ENCODE data around the gene TMC6.
A peak's percentile ranks its signal among the peaks of the same experiment; 100 is the strongest.

Gene TMC6

DNA sequence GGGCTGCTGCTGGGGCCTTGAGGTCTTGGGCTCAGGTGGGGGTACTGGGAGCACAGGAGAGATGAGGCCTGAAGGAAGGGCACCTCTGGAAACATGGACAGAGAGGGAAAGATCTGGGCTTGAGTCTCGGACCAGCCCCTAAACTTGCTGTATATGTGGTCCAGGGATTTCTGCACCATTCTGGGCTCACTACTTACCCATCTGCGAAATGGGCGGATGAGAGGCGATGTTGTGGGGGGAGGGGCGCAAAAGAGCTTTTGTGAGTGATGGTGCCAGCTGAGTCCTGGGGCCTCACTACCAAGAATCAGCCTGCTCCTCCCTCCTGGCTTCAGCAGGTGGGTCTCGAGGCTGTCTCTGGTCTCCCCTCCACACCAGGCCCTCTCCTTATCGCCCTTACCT is 17.9 kb upstream of the TMC6 start:
- Histone ChIP-seq H2BK5ac (ENCODE audit: low read depth, low read length, poor library complexity, severe bottlenecking) (no peak overlapping the region), H3K79me1 (replicated peaks; ENCODE audit: low read length, poor library complexity, severe bottlenecking) (no peaks in the 10 kb centered on the region), H2AFZ (ENCODE audit: low read depth, low read length) (no peak overlapping the region), H3K18ac (ENCODE audit: low read depth in 1 of 2, low read length in 2 of 2) (peak overlapping the region in 1 of 2 experiments; percentile 18), H2BK12ac (ENCODE audit: low read length in 2 of 2) (peak overlapping the region in 1 of 2 experiments; percentile 15), H3K4me1 (ENCODE audit: control insufficient read depth, insufficient read depth, low read depth, low read length) (peaks cover 40% of the 10 kb centered on the region), H2BK120ac (ENCODE audit: low read depth, low read length) (no peak overlapping the region), H3K36me3 (ENCODE audit: control insufficient read depth in 1 of 2, insufficient read depth in 2 of 2, low read depth in 1 of 2, low read length in 2 of 2) (no peaks in the 10 kb centered on the region), H3K4me2 (ENCODE audit: low read length, poor library complexity, severe bottlenecking) (no peak overlapping the region), H2AK5ac (ENCODE audit: low read length, severe bottlenecking) (no peak overlapping the region), H3K4ac (ENCODE audit: low read depth in 1 of 2, low read length in 2 of 2) (no peak overlapping the region), H3K9ac (ENCODE audit: low read length) (no peak overlapping the region), H3K9me3 (ENCODE audit: control insufficient read depth, low read length) (no peaks in the 10 kb centered on the region), H3K4me3 (ENCODE audit: insufficient read depth in 1 of 2, low read depth in 1 of 2, low read length in 2 of 2) (no peak overlapping the region), H2BK15ac (ENCODE audit: low read depth, poor library complexity, severe bottlenecking) (peak overlapping the region; percentile 26), H3K14ac (ENCODE audit: low read length in 2 of 2) (no peak overlapping the region), H3K27me3 (ENCODE audit: control insufficient read depth in 1 of 2, insufficient read depth in 1 of 2, low read length in 2 of 2) (peaks cover 0 to 16% of the 10 kb centered on the region in 2 experiments), H3K27ac (ENCODE audit: low read length, poor library complexity, severe bottlenecking) (no peak overlapping the region), H4K8ac (ENCODE audit: low read length) (peak overlapping the region; percentile 40), H4K91ac (ENCODE audit: low read length) (peak overlapping the region; percentile 54), H3K23ac (ENCODE audit: low read length in 2 of 2) (no peak overlapping the region)
- no peak for DNase-seq
- WGBS: 93% methylated on average over 6 of the region's 7 CpGs

DNA sequence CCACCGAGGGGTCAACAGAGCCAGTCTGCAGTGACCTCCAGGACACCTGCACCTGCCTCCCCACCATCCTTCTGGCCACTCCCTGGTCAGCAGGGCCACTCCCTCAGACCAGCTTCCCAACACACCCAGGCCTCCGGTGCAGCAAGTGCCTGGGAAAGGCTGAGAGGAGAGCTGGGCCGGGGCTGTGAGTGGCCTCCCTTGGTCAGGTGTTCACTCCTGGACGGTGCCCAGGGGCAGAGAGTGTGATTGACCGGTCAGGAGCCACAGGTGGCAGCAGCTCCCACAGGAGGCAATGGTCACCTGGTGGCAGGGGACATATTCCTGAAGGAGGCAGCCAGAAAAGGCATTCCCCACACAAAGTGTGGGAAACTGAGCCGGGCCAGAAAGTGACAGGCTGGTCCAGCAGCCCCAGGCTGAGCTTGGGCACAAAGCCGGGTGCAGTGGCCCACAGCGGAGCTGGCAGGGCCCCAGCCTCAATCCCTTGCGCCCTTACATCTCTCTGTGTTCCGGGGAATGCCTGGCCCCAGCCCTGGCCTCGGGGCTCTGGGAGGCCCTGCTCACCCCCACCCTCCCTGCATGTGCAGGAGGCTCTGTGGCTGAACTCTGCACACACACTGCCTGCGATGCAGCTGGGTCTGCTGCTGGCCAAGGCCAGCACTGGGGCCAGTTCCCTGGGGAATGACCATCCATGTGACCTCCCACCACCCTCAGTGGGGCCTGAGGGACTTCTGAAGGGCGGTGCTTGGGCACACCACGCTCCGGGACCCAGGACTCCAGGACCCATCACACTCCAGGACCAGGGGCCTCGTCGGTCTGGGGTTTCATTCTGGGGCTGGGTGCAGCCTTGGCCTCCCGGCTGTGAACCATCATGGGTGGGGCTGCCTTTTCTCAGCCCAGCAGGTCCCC is 16.4 kb upstream of the TMC6 start:
- H2BK15ac ChIP-seq (ENCODE audit: low read depth, poor library complexity, severe bottlenecking): no peak overlapping the region
- 85% methylated on average over 18 of the region's 18 CpGs for WGBS
- DNase-seq: no peak

DNA sequence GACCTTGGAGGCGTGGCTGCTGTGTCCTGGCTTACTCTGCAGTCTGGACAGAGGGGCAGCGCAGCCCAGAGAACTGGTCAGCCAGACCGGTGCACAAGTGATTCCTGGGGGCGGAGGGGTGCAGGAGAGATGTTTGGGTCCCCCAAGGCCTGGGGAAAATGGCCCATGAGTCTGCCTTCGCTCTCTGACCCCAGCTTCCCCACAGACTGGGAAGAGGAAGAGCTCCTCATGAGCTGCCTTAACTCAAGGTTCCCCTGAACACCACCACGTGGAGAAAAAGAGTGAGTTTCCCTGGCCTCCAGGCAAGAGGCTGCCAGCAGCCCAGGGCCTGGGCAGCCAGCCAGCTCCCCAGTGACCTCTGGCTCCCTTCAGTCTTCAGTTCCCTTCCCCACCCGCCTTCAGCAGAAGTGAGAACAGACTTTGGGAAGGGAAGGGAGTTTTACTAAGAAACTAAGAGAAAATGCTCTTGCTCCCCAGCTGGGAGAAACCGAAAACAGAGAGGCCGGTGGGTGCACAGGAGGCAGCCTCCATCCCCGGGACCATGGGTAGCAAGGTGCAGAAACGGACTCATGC is 15.7 kb upstream of the TMC6 start:
- Histone ChIP-seq H3K4me3 (ENCODE audit: insufficient read depth in 1 of 2, low read depth in 1 of 2, low read length in 2 of 2) (no peak overlapping the region), H3K9ac (ENCODE audit: low read length) (no peak overlapping the region), H3K27me3 (ENCODE audit: control insufficient read depth in 1 of 2, insufficient read depth in 1 of 2, low read length in 2 of 2) (peaks cover 0 to 16% of the 10 kb centered on the region in 2 experiments), H3K4me2 (ENCODE audit: low read length, poor library complexity, severe bottlenecking) (no peak overlapping the region), H2AFZ (ENCODE audit: low read depth, low read length) (no peak overlapping the region), H3K27ac (ENCODE audit: low read length, poor library complexity, severe bottlenecking) (no peak overlapping the region), H4K91ac (ENCODE audit: low read length) (peak overlapping the region; percentile 47), H4K8ac (ENCODE audit: low read length) (no peak overlapping the region), H2BK5ac (ENCODE audit: low read depth, low read length, poor library complexity, severe bottlenecking) (no peak overlapping the region), H3K18ac (ENCODE audit: low read depth in 1 of 2, low read length in 2 of 2) (peak overlapping the region; percentile 28 to 91), H2BK120ac (ENCODE audit: low read depth, low read length) (no peak overlapping the region), H2BK12ac (ENCODE audit: low read length in 2 of 2) (peak overlapping the region; percentile 93 to 96), H2AK5ac (ENCODE audit: low read length, severe bottlenecking) (no peak overlapping the region), H3K9me3 (ENCODE audit: control insufficient read depth, low read length) (no peaks in the 10 kb centered on the region), H3K23ac (ENCODE audit: low read length in 2 of 2) (no peak overlapping the region), H3K14ac (ENCODE audit: low read length in 2 of 2) (peak overlapping the region in 1 of 2 experiments; percentile 98), H2BK15ac (ENCODE audit: low read depth, poor library complexity, severe bottlenecking) (peak overlapping the region; percentile 12), H3K79me1 (replicated peaks; ENCODE audit: low read length, poor library complexity, severe bottlenecking) (no peaks in the 10 kb centered on the region), H3K4me1 (ENCODE audit: control insufficient read depth, insufficient read depth, low read depth, low read length) (peaks cover 42% of the 10 kb centered on the region), H3K36me3 (ENCODE audit: control insufficient read depth in 1 of 2, insufficient read depth in 2 of 2, low read depth in 1 of 2, low read length in 2 of 2) (no peaks in the 10 kb centered on the region), H3K4ac (ENCODE audit: low read depth in 1 of 2, low read length in 2 of 2) (peak overlapping the region; percentile 49 to 71)
- 80% methylated on average over 10 of the region's 11 CpGs for WGBS
- DNase-seq: peak; percentile 77

More for the DNA sequence above, 16.4 kb upstream of the TMC6 start:
- no peak overlapping the region for H2BK120ac ChIP-seq (ENCODE audit: low read depth, low read length)
- peaks cover 0 to 16% of the 10 kb centered on the region in 2 experiments for H3K27me3 ChIP-seq (ENCODE audit: control insufficient read depth in 1 of 2, insufficient read depth in 1 of 2, low read length in 2 of 2)
- no peak overlapping the region for H3K4me3 ChIP-seq (ENCODE audit: insufficient read depth in 1 of 2, low read depth in 1 of 2, low read length in 2 of 2)
- peak overlapping the region; percentile 76 for H4K91ac ChIP-seq (ENCODE audit: low read length)
- H3K14ac ChIP-seq (ENCODE audit: low read length in 2 of 2): peak overlapping the region in 1 of 2 experiments; percentile 98
- H2AFZ ChIP-seq (ENCODE audit: low read depth, low read length): no peak overlapping the region
- H3K18ac ChIP-seq (ENCODE audit: low read depth in 1 of 2, low read length in 2 of 2): peak overlapping the region; percentile 48 to 91
- H2AK5ac ChIP-seq (ENCODE audit: low read length, severe bottlenecking): no peak overlapping the region
- no peak overlapping the region for H3K27ac ChIP-seq (ENCODE audit: low read length, poor library complexity, severe bottlenecking)
- peak overlapping the region in 1 of 2 experiments; percentile 25 for H3K23ac ChIP-seq (ENCODE audit: low read length in 2 of 2)
- H2BK5ac ChIP-seq (ENCODE audit: low read depth, low read length, poor library complexity, severe bottlenecking): peak overlapping the region; percentile 61
- H2BK12ac ChIP-seq (ENCODE audit: low read length in 2 of 2): peak overlapping the region; percentile 71 to 93
- H4K8ac ChIP-seq (ENCODE audit: low read length): peak overlapping the region; percentile 51
- H3K79me1 ChIP-seq (replicated peaks; ENCODE audit: low read length, poor library complexity, severe bottlenecking): no peaks in the 10 kb centered on the region
- no peaks in the 10 kb centered on the region for H3K36me3 ChIP-seq (ENCODE audit: control insufficient read depth in 1 of 2, insufficient read depth in 2 of 2, low read depth in 1 of 2, low read length in 2 of 2)
- peak overlapping the region in 1 of 2 experiments; percentile 71 for H3K4ac ChIP-seq (ENCODE audit: low read depth in 1 of 2, low read length in 2 of 2)
- H3K9me3 ChIP-seq (ENCODE audit: control insufficient read depth, low read length): no peaks in the 10 kb centered on the region
- no peak overlapping the region for H3K9ac ChIP-seq (ENCODE audit: low read length)
- H3K4me2 ChIP-seq (ENCODE audit: low read length, poor library complexity, severe bottlenecking): no peak overlapping the region
- H3K4me1 ChIP-seq (ENCODE audit: control insufficient read depth, insufficient read depth, low read depth, low read length): peaks cover 42% of the 10 kb centered on the region
